ENCODE data around the gene TRIM13. TPM values are rescaled to one million over a fixed set of nuclear protein-coding genes. Genes with fewer than 3 reads are reported as not detected.

The TRIM13 gene
- total RNA-seq, 1 experiment from 2014 or later, result 19.0 TPM

GRCh38 chr13:50015750-50016149, 18.9 kb downstream of the TRIM13 start:
- CTCF ChIA-PET, result interaction anchor here (1.2 to 1.3 kb wide), 2 partner anchors 18 to 897 kb away, joined by 3 to 4 read pairs; no protein-coding TSS in a partner anchor

DNA sequence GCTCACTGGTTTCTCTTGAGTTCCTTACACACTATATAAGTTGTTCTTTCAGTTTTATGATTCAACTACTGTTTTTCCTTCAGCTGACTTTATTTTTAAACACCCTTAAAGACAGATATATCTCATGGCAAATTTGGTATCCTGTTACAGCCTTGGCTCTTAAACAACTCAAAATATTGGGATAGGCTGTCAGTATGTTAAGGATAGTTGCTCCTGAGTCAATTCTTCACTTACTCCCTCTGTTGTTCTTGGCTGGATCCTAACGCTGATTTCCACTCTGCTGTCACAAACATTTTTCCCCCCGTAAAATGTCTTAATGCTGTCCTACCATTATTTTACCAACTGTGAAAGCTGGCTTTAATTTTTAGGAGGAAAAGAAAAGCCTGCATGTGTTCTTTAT, 19.6 kb downstream of the TRIM13 start:
- H3K4me1 Mint-ChIP-seq (ENCODE audit: insufficient read depth, unreplicated experiment), result no peaks in the 10 kb centered on the region
- CTCF ChIA-PET, result interaction anchor here (1.2 kb wide), 1 partner anchor 19 kb away, joined by 3 read pairs; no protein-coding TSS in a partner anchor
- intact Hi-C loops (cut with micrococcal nuclease), result no loop called here
- H3K36me3 Mint-ChIP-seq (ENCODE audit: insufficient read depth, unreplicated experiment), result peaks cover 76% of the 10 kb centered on the region
- H3K27ac Mint-ChIP-seq (ENCODE audit: low read depth, unreplicated experiment), result no peak overlapping the region
- BruUV-seq (replicated peaks), result TSS peak; percentile 8
- no peak overlapping the region for H3K4me3 Mint-ChIP-seq (ENCODE audit: unreplicated experiment)
- no peak for DNase-seq (ENCODE audit: unreplicated experiment)
- TF ChIP-seq, protein P1, sequence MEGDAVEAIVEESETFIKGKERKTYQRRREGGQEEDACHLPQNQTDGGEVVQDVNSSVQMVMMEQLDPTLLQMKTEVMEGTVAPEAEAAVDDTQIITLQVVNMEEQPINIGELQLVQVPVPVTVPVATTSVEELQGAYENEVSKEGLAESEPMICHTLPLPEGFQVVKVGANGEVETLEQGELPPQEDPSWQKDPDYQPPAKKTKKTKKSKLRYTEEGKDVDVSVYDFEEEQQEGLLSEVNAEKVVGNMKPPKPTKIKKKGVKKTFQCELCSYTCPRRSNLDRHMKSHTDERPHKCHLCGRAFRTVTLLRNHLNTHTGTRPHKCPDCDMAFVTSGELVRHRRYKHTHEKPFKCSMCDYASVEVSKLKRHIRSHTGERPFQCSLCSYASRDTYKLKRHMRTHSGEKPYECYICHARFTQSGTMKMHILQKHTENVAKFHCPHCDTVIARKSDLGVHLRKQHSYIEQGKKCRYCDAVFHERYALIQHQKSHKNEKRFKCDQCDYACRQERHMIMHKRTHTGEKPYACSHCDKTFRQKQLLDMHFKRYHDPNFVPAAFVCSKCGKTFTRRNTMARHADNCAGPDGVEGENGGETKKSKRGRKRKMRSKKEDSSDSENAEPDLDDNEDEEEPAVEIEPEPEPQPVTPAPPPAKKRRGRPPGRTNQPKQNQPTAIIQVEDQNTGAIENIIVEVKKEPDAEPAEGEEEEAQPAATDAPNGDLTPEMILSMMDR (IDR thresholded peaks at IDR 0.05; ENCODE audit: unreplicated experiment), result no peak
- no peaks in the 10 kb centered on the region for H3K9me3 Mint-ChIP-seq (ENCODE audit: unreplicated experiment)
- H3K27me3 Mint-ChIP-seq (ENCODE audit: insufficient read depth, unreplicated experiment), result no peaks in the 10 kb centered on the region
- POLR2A ChIA-PET, result interaction anchor here (1.2 kb wide), 1 partner anchor 19 kb away, joined by 7 read pairs; the partner anchor contains the start of gene TRIM13

More at GRCh38 chr13:50015750-50016149, 18.9 kb downstream of the TRIM13 start:
- no peaks in the 10 kb centered on the region for H3K9me3 Mint-ChIP-seq (ENCODE audit: unreplicated experiment)
- H3K27me3 Mint-ChIP-seq (ENCODE audit: insufficient read depth, unreplicated experiment), result no peaks in the 10 kb centered on the region
- no peak overlapping the region for H3K4me3 Mint-ChIP-seq (ENCODE audit: unreplicated experiment)
- POLR2A ChIA-PET, result interaction anchor here (1.1 to 2.0 kb wide), 2 partner anchors 8 to 18 kb away, joined by 3 to 8 read pairs; partner anchors contain the start of gene TRIM13
- TF ChIP-seq, protein P1 (IDR thresholded peaks at IDR 0.05; ENCODE audit: unreplicated experiment), result no peak
- no TSS peak for BruUV-seq (replicated peaks)
- H3K36me3 Mint-ChIP-seq (ENCODE audit: insufficient read depth, unreplicated experiment), result peaks cover 78% of the 10 kb centered on the region
- intact Hi-C loops (cut with micrococcal nuclease), result no loop called here
- DNase-seq (ENCODE audit: unreplicated experiment), result no peak
- peak overlapping the region; percentile 49 for H3K27ac Mint-ChIP-seq (ENCODE audit: low read depth, unreplicated experiment)
- H3K4me1 Mint-ChIP-seq (ENCODE audit: insufficient read depth, unreplicated experiment), result no peaks in the 10 kb centered on the region

DNA sequence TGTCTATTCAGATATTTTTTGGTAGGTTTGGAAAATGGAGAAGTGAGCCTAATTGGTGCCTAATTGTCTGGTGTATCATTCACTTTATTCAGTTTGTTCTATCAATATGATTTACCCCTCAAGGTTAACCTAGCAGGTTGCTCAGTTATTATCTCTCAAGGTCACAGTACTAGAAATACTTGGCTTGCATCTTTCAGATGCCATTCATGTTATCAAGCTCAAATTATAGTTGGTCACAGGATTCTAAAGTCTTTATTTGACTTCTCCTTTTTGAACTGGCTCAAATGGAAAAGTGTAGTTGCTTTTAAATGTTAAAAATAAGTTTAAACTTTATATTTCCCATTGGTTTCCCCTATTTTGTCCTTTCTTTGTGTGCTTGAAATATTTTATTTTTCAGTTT, 21.0 kb downstream of the TRIM13 start:
- H3K27me3 Mint-ChIP-seq (ENCODE audit: insufficient read depth, unreplicated experiment), result no peaks in the 10 kb centered on the region
- ChIA-PET POLR2A (interaction anchor here (1.0 kb wide), 1 partner anchor 32 kb away, joined by 4 read pairs; no protein-coding TSS in a partner anchor), CTCF (interaction anchor here (1.2 kb wide), 1 partner anchor 20 kb away, joined by 3 read pairs; no protein-coding TSS in a partner anchor)
- no peaks in the 10 kb centered on the region for H3K4me1 Mint-ChIP-seq (ENCODE audit: insufficient read depth, unreplicated experiment)
- intact Hi-C loops (cut with micrococcal nuclease), result no loop called here
- DNase-seq (ENCODE audit: unreplicated experiment), result no peak
- no TSS peak for BruUV-seq (replicated peaks)
- H3K36me3 Mint-ChIP-seq (ENCODE audit: insufficient read depth, unreplicated experiment), result peaks cover 63% of the 10 kb centered on the region
- TF ChIP-seq, protein P1 (IDR thresholded peaks at IDR 0.05; ENCODE audit: unreplicated experiment), result no peak
- H3K27ac Mint-ChIP-seq (ENCODE audit: low read depth, unreplicated experiment), result no peak overlapping the region
- H3K9me3 Mint-ChIP-seq (ENCODE audit: unreplicated experiment), result no peaks in the 10 kb centered on the region
- H3K4me3 Mint-ChIP-seq (ENCODE audit: unreplicated experiment), result no peak overlapping the region

DNA sequence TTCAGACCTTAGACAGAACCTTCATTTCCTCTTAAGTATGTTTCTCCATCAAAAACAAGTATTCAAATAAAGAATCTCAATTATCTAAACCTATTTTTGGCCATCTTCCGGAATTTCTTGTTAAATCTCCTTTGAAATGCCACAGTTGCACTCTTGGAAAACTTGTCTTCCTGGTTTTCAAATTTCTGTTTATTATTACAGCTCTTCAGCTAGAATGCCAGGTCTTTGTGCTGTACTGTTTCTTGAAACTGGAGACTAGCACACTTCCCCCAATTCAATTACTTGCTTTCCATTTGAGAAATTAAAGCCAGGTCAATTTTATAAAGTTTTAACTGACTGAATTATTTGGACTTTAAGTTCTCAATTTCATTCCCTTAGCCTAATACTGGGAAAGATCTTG, 28.6 kb downstream of the TRIM13 start:
- BruUV-seq (replicated peaks), result no TSS peak
- Mint-ChIP-seq H3K4me3 (ENCODE audit: unreplicated experiment) (no peak overlapping the region), H3K9me3 (ENCODE audit: unreplicated experiment) (no peaks in the 10 kb centered on the region), H3K4me1 (ENCODE audit: insufficient read depth, unreplicated experiment) (peaks cover 6% of the 10 kb centered on the region), H3K36me3 (ENCODE audit: insufficient read depth, unreplicated experiment) (peaks cover 39% of the 10 kb centered on the region), H3K27ac (ENCODE audit: low read depth, unreplicated experiment) (peak overlapping the region; percentile 35), H3K27me3 (ENCODE audit: insufficient read depth, unreplicated experiment) (no peaks in the 10 kb centered on the region)
- no peak for DNase-seq (ENCODE audit: unreplicated experiment)
- intact Hi-C loops (cut with micrococcal nuclease), result no loop called here
- ChIA-PET CTCF (no interaction called here), POLR2A (interaction anchor here (0.6 to 1.0 kb wide), 3 partner anchors 12 to 48 kb away, joined by 3 to 4 read pairs (median 3); no protein-coding TSS in a partner anchor)
- TF ChIP-seq, protein P1 (IDR thresholded peaks at IDR 0.05; ENCODE audit: unreplicated experiment), result no peak

Measured in MCF 10A (cell line).